Keratinocyte (primary cell): ENCODE data around the gene SMTN. TPM values are rescaled to one million over a fixed set of nuclear protein-coding genes. Genes with fewer than 3 reads are reported as not detected.

Experiments used
- DNase-seq: peaks from one replicate; pipeline ENCODE4 v3.0.0-alpha.2; 2011; ENCODE audit warnings: low read depth, missing footprints, low spot score
- FAIRE-seq: peaks from 2 replicates; lab custom pipeline; 2011; peaks lifted over from hg19 to GRCh38; lab: Jason Lieb, UNC
- H2AFZ ChIP-seq: 2 replicates; pipeline ENCODE4 v1.6.0; 2012; ENCODE audit warnings: low read length, control low read depth, inconsistent platforms; ENCODE audit not compliant: control insufficient read depth
- H3K27ac ChIP-seq: 2 replicates; pipeline ENCODE4 v1.5.1; 2011; ENCODE audit warnings: low read length; ENCODE audit not compliant: control insufficient read depth, insufficient read depth
- H3K27me3 ChIP-seq: 3 replicates; pipeline ENCODE4 v1.6.0; 2011; ENCODE audit warnings: low read length; ENCODE audit not compliant: control insufficient read depth, insufficient read depth; ENCODE audit errors: extremely low read depth
- H3K36me3 ChIP-seq, 2 experiments: 2 replicates in 1 of 2; 3 replicates in 1 of 2; pipeline ENCODE4 v1.5.1; 2011; ENCODE audit warnings: low read length in 2 of 2, mild to moderate bottlenecking in 1 of 2; ENCODE audit not compliant: control insufficient read depth in 2 of 2, insufficient read depth in 2 of 2; ENCODE audit errors: extremely low read depth in 1 of 2
- H3K4me1 ChIP-seq: 3 replicates; pipeline ENCODE4 v1.5.1; 2011; ENCODE audit warnings: low read length; ENCODE audit not compliant: control insufficient read depth, insufficient read depth; ENCODE audit errors: extremely low read depth
- H3K4me2 ChIP-seq: 3 replicates; pipeline ENCODE4 v1.6.0; 2011; ENCODE audit warnings: low read depth, low read length; ENCODE audit not compliant: control insufficient read depth, insufficient read depth; ENCODE audit errors: extremely low read depth
- H3K4me3 ChIP-seq, 3 experiments: fragments of 200-600 bp in 1 of 3; sonication (generic) in 1 of 3; 2 replicates in 2 of 3; 3 replicates in 1 of 3; pipeline ENCODE4 v1.5.1; 2011 to 2016; ENCODE audit warnings: low read length in 3 of 3, mild to moderate bottlenecking in 3 of 3, control low read depth in 2 of 3, inconsistent platforms in 1 of 3, low read depth in 1 of 3, mixed read lengths in 1 of 3, mixed run types in 1 of 3, moderate library complexity in 1 of 3; ENCODE audit not compliant: control insufficient read depth in 2 of 3, insufficient read depth in 2 of 3; ENCODE audit errors: extremely low read depth in 1 of 3
- H3K79me2 ChIP-seq: 2 replicates; pipeline ENCODE4 v1.6.0; 2012; ENCODE audit warnings: low read length; ENCODE audit not compliant: control insufficient read depth, insufficient read depth
- H3K9ac ChIP-seq: 3 replicates; pipeline ENCODE4 v1.6.0; 2011; ENCODE audit warnings: low read length; ENCODE audit not compliant: control insufficient read depth, insufficient read depth; ENCODE audit errors: extremely low read depth
- H3K9me1 ChIP-seq: 3 replicates; pipeline ENCODE4 v1.6.0; 2011; ENCODE audit warnings: low read length; ENCODE audit not compliant: control insufficient read depth, insufficient read depth; ENCODE audit errors: extremely low read depth
- H3K9me3 ChIP-seq: 2 replicates; pipeline ENCODE4 v1.5.1; 2012; ENCODE audit warnings: low read depth, low read length; ENCODE audit not compliant: control insufficient read depth
- H4K20me1 ChIP-seq: 3 replicates; pipeline ENCODE4 v1.6.0; 2011; ENCODE audit warnings: low read length; ENCODE audit not compliant: control insufficient read depth, insufficient read depth; ENCODE audit errors: extremely low read depth
- EZH2 ChIP-seq: IDR thresholded peaks from one replicate; pipeline ENCODE4 v1.6.1; 2012; ENCODE audit warnings: inconsistent platforms, mild to moderate bottlenecking, low read length, moderate library complexity
- dilution Hi-C: fragments of 300-500 bp; cut with MboI; formaldehyde crosslinking; loops from one replicate; pipeline ENCODE4 v1.7.0; 2020; ENCODE audit warnings: low sequenced_read_pairs; ENCODE audit not compliant: extremely low pct_ligation_motif_present
- polyA plus RNA-seq, 5 experiments: library from polyadenylated mRNA; depleted of rRNA in 3 of 5; stranded (reverse) in 3 of 5; stranded (forward) in 1 of 5; unstranded in 1 of 5; fragments of >200 nt; gene quantifications; 1 replicate in 1 of 5; 2 replicates in 3 of 5; 3 replicates in 1 of 5; pipeline versions ENCODE4 v1.2.1 to v1.2.3, GENCODE V29; 2011 to 2012; ENCODE audit warnings: missing spikeins in 2 of 5, low read depth in 1 of 5, low replicate concordance in 1 of 5
- TF ChIP-seq, protein P1 (sequence below), 3 experiments: IDR thresholded peaks in 1 of 3; conservative IDR thresholded peaks in 1 of 3; optimal IDR thresholded peaks in 1 of 3; 2 replicates in 2 of 3; 3 replicates in 1 of 3; pipeline versions ENCODE3 to v1.5.1; 2011; ENCODE audit warnings: low read length in 3 of 3, mild to moderate bottlenecking in 3 of 3, moderate library complexity in 2 of 3, control low read depth in 1 of 3, inconsistent platforms in 1 of 3; ENCODE audit not compliant: insufficient read depth in 2 of 3; ENCODE audit errors: extremely low read depth in 1 of 3

SMTN gene
- polyA plus RNA-seq, 1 donor (not counting 4 experiments of a cell fraction or from before 2014, with no cell fraction given) = 61.2 TPM

DNA sequence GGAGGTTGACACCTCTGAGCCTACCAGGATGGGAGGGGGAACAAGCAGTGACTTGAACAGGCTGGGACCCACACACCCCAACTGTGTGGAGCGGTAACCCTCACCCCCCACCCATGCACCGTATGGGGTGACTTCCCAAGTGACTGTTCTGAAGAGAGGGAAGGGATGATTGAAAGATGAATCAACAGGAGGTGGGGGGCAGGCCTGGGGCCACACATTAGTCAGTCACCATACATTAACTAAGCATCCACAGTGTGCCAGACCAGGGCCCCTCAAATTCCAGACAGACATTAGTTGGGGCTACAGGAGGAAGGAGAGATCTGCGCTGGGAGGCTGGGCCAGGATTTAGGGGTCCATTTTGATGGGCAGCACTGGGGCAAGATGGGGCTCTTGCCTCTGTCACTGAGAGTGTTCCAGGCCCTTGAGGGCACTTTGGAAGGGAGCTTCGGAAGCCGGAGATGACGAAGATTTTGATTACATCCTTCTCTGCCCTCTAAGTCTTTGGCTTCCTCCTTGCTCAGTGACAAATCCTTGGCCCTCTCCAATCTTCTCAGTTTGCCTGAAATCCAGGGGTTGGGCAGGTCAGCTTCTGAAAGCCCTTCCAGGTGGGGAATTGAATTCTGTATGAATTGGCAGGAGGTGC, 966 bp downstream of the SMTN start:
- H2AFZ ChIP-seq = no peak overlapping the region
- peak overlapping the region; percentile 85 to 87 (median 86) for H3K4me3 ChIP-seq
- peak overlapping the region; percentile 96 for H3K4me2 ChIP-seq
- H3K4me1 ChIP-seq = peaks cover 55% of the 10 kb centered on the region
- dilution Hi-C loops = no loop called here
- DNase-seq (no peak), FAIRE-seq (peak; percentile 96)
- H3K27ac ChIP-seq = peak overlapping the region; percentile 92
- peaks cover 57% of the 10 kb centered on the region for H3K79me2 ChIP-seq
- peaks cover 14% of the 10 kb centered on the region for H4K20me1 ChIP-seq
- H3K9ac ChIP-seq = peak overlapping the region; percentile 91
- TF ChIP-seq EZH2 = no peak
- TF ChIP-seq, protein P1, sequence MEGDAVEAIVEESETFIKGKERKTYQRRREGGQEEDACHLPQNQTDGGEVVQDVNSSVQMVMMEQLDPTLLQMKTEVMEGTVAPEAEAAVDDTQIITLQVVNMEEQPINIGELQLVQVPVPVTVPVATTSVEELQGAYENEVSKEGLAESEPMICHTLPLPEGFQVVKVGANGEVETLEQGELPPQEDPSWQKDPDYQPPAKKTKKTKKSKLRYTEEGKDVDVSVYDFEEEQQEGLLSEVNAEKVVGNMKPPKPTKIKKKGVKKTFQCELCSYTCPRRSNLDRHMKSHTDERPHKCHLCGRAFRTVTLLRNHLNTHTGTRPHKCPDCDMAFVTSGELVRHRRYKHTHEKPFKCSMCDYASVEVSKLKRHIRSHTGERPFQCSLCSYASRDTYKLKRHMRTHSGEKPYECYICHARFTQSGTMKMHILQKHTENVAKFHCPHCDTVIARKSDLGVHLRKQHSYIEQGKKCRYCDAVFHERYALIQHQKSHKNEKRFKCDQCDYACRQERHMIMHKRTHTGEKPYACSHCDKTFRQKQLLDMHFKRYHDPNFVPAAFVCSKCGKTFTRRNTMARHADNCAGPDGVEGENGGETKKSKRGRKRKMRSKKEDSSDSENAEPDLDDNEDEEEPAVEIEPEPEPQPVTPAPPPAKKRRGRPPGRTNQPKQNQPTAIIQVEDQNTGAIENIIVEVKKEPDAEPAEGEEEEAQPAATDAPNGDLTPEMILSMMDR (optimal IDR thresholded peaks at IDR 0.05 in 1 of 3, IDR thresholded peaks at IDR 0.05 in 1 of 3, conservative IDR thresholded peaks at IDR 0.05 in 1 of 3; ENCODE audit: extremely low read depth in 1 of 3, insufficient read depth in 2 of 3, low read length in 3 of 3) = no peak
- no peaks in the 10 kb centered on the region for H3K9me3 ChIP-seq
- peaks cover 11 to 39% of the 10 kb centered on the region in 2 experiments for H3K36me3 ChIP-seq
- H3K9me1 ChIP-seq = peaks cover 2% of the 10 kb centered on the region
- no peaks in the 10 kb centered on the region for H3K27me3 ChIP-seq

DNA sequence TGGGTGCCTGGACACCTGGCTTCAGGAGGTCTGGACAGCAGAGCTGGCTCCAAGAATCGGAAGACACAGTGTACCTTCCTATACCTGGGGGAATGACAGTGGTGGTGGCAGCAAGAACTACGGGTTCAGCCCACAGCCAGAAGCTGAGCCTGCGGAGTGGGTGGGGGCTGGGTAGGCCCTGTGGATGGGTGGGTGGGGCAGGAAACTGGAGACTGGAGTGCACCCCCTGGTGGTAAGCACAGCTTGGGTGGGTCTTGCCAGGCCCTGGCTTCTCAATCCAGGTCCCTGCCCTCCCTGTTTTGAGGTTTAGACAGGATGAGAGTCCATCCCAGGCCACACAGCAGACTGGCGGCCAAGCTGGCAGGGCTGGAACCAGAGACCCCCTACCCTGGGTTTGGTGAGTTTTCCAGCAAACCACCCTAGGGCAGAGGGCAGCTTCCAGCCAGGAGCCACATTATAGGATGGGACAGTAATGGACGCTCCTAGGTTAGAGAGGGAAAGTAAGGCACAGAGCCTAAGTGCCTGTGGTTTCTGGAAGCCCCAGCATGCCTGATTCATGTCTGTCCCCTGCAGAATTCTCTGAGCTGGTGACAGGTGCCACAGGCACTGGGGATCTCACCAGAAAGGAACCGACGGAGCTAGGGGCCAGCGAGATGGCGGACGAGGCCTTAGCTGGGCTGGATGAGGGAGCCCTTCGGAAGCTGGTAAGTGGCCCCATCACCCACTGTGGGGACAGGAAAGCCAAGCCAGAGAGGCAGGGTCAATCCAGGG, 1.7 kb downstream of the SMTN start:
- Histone ChIP-seq H3K4me1 (peaks cover 56% of the 10 kb centered on the region), H3K4me3 (peak overlapping the region; percentile 85 to 87 (median 86)), H3K27ac (peak overlapping the region; percentile 92), H3K79me2 (peaks cover 64% of the 10 kb centered on the region), H3K27me3 (no peaks in the 10 kb centered on the region), H3K9ac (peak overlapping the region; percentile 91), H3K9me3 (no peaks in the 10 kb centered on the region), H3K36me3 (peaks cover 17 to 46% of the 10 kb centered on the region in 2 experiments), H3K4me2 (peak overlapping the region; percentile 96), H4K20me1 (peaks cover 21% of the 10 kb centered on the region), H3K9me1 (peaks cover 2% of the 10 kb centered on the region), H2AFZ (no peak overlapping the region)
- dilution Hi-C loops = no loop called here
- FAIRE-seq (no peak), DNase-seq (no peak)
- TF ChIP-seq EZH2 = no peak
- TF ChIP-seq, protein P1 (optimal IDR thresholded peaks at IDR 0.05 in 1 of 3, IDR thresholded peaks at IDR 0.05 in 1 of 3, conservative IDR thresholded peaks at IDR 0.05 in 1 of 3; ENCODE audit: extremely low read depth in 1 of 3, insufficient read depth in 2 of 3, low read length in 3 of 3) = peak; percentile 54 to 82 (median 70)
